Glomerular visceral epithelial cell (primary cell): ENCODE measurements around the gene PPIC.

ENCODE experiments used
- DNase-seq: peaks from one replicate; pipeline ENCODE4 v3.0.0-alpha.2; 2016; ENCODE audit errors: extremely low spot score

Gene PPIC

DNA sequence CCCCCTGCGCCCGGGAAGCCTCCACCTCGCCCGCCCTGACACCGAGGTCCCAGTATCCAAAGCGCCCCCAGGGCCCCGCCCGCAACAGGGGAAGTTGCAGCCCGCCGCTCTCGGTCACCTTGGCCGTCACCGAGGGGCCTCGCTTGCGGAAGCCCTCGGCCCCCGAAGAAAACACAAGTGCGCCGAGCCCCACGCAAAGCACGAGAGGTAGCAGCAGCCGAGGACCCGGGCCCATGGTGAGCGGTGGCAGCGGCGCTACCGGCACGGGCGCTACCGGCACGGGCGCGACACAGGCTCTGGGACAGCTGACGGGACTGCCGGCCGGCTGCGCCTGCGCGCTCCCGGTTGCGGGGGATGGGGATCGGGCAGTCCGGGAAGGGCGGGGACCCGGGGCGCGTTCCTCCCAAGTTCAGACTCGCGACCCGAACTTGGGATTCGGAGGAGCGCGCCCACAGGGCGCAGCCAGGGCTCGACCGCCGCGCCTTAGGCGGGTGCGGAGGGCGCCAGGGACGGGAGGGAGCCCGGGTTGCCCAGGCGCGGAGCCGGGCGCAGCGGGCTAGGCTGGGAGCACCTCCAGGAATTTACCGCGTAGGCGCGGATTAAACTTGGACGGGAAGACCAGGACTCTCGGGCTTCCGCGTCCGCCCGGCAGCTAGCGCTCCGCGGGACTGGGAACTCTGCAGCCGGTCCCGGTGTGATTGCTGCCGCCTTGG lies at the start of gene PPIC:
PPIC (minus strand) TSS at position 335 of the 713 bp plus-strand sequence; CDS start at position 235, 100 bp downstream.
- peak; percentile 86 for DNase-seq

GRCh38 chr5:123085638-123086286 lies 49.2 kb upstream of the PPIC start:
- DNase-seq = no peak

DNA sequence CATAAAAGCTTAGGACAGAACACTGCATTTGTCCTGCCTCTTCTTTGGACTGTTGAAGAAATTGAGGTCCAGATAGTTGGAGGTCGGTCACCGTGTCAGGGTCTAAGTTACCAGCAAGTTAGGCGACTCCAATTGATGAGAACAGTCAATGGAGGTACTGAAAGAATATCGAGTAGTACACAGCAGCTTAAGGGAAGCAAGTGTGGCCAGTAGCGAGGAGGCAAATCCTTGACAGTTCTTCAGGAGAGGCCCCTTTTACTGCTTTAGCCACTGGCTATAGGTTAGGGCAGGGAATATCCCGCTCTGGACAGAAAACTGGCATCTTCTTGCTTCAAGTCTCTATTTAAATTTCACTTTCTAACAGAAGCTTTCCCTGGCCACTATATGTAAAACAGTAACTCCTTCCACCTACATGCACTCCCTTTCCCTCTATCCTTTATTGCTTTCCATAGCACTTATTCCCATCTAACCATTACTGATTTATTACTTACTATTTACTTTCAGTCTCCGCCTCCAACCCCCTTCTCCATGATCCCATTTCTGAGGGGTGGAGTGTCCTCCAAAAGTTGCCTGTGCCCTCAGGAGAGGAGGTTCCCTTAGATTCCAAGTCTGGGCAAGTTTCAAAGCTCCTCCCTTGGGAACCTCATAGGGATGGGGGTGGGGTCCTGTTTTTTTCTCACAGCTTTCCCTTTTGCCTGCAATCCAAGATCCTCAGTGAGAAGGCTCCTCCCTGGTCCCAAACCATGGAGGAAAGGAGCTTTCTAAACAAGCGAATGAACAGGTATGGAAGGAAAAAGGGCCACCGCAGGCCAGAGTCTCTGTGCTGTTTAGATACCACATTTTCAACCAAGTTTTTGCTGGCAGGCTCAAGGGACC lies 48.4 kb upstream of the PPIC start:
- DNase-seq = no peak

- no peak for DNase-seq
Observed at GRCh38 chr5:123083298-123083697, 46.8 kb upstream of the PPIC start.

GRCh38 chr5:123080215-123080614 lies 43.7 kb upstream of the PPIC start:
- DNase-seq = no peak

DNA sequence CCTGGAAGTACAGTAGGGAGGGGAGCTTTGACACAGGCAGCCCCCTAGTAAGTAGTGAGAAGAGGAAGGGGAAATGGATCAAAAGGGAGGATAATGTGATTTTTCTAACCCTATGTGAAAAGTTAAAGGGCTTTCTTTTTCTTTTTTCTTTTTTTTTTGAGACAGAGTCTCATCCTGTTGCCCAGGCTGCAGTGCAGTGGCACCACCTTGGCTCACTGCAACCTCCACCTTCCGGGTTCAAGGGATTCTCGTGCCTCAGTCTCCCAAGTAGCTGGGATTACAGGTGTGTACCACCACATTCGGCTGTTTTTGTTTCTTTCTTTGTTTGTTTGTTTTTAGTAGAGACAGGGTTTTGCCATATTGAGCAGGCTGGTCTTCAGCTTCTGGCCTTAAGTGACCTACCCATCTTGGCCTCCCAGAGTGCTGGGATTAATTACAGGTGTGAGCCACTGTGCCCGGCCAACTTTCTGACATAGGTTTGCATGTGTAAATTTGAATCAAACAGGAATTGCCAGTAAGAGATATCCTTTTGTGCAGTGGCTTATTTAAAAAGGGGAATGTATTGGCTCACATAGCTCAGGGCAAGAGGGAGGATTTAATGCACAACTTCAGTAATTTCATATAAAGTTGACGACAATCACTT lies 39.1 kb upstream of the PPIC start:
- DNase-seq = no peak

DNA sequence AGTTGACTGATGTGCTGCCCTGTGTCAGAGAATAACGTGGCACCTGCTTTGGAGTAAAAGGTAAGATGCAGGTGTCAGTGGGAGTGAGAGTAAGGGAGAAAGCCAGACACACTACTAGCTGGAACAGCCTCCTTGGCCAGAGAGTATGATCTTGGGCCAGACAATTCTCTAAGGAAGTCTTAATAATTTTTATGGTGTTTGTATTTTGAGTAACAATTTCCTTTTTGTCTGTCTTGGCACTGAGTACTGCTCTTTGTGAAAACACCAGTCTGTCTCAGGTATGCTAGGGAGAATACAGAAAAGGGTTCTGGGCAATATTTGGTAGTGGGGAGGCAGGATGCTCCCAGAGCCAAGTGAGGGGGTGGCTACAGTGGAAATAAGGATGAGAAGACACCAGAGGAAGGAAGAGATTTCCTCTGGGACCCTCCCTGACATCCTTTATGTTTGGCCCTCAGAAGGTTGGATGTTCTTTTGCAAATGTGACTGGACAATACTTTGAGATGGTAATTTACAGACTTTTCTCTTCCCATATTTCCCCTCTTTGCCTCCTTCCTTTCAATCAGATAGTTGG lies 31.9 kb upstream of the PPIC start:
- DNase-seq = no peak

- no peak for DNase-seq
Observed at GRCh38 chr5:123066016-123066415, 29.5 kb upstream of the PPIC start.

DNA sequence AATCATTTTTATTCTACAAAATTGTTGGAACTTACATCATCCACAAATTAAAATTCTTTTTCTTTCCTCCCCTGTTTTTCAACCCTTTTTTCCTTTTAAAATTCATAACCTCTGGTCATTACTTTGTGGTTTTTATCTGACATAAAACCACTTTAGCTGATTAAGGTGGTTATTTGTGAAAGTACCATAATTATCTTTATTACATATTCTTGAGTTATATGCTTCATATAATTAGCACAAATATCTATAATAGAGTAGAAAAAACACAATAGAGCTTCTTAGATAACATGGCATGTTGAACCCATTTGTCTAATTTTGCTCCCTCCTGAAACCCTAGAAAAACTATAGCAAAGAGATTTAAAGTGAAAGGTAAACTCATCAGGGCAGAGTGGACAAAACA lies 22.9 kb upstream of the PPIC start:
- DNase-seq = no peak

DNA sequence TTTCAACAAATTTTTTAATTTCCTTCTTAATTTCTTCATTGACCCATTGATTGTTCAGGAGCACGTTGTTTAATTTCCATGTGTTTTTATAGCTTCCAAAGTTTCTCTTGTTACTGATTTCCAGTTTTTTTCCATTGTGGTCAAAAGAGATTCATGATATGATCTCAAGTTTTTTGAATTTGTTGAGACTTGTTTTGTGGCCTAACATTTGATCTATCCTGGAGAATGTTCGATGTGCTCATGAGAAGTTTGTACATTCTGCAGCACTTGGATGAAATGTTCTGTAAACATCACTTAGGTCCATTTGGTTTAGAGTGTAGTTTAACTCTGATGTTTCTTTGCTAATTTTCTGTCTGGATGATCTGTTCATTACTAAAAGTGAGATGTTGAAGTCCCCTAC lies 14.7 kb upstream of the PPIC start:
- DNase-seq = no peak

DNA sequence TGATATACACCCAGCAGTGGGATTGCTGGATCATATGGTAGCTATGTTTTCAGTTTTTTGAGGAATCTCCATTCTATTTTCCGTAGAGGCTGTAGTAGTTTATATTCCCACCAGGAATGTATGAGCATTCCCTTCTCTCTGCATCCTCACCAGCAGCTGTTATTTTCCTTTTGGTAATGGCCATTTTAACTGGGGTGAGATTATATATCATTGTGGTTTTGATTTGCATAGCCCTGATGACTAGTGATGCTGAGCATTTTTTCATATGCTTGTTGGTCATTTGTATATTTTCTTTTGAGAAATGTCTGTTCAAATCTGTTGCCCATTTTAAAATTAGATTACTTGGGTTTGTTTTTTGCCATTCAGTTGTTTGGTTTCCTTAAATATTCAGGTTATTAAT lies 11.2 kb upstream of the PPIC start:
- DNase-seq = no peak

DNA sequence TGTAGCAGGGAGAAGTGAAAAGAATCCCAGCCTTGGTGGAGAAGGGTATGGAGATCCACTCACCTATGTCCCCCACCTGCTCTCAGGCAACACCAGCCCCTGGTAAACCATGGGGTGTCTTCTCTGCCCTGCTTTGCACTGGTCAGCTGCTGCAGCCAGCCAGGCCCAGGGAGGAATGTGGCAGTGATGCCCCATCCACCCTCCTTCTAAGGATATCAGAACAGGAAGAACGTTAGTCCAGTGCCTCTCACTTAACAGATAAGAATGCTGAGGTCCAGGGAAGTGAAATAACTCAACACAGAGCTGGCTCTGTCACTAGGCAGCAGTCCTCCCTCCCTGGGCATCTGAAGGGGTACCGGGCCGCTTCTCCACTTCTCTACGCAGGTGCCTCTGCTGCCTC lies 9.7 kb upstream of the PPIC start:
- DNase-seq = no peak

DNA sequence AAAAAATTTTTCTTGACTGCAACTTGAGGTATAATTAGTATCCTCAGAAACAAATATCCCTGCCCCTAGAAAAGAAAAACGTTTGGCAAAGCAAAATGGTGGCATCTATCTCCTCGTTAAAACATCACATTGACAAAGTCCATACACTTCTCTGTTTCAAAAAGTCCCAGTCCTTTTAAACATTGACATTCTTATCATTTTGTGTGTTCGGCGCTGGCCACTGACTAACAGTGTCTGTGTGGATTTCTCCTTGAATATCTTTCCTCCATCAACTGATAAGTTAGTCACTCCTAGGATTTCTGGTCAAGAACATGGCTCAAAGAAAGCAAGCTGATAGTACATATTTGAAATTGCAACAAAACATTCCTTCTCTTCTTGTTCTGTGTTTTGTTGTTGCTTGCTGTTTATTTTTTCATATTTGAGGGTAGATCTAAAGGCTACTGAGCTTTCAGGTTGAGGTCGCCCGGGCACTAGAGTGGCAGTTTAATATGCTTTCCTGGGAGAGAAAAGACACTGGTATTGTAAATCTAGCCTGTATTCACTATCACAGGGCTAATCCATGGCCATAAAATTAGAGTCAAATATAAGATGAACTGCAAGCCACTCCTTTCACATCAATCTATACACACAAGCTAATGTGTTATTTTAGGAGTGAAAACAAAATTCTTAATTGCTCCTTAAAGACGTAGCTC lies 8.5 kb upstream of the PPIC start:
- no peak for DNase-seq

DNA sequence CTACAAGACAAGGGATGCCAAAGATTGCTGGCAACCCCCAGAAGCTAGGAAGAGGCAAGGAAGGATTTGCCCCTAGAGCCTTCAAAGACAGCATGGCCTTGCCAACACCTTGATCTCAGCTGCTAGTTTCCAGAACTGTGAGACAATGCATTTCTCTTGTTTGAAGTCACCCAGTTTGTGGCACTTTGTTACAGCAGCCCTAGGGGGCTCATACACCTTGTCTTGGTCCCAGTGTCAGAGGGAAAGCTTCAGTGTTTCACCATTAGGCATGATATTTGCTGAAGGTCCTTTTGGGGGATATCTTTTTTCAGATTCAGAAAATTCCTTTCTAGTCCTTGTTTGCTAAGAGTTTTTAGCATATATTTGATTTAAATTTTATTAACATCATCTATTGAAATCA lies 3.1 kb upstream of the PPIC start:
- no peak for DNase-seq

- no peak for DNase-seq
Observed at GRCh38 chr5:123037104-123037418, 536 bp upstream of the PPIC start.

DNA sequence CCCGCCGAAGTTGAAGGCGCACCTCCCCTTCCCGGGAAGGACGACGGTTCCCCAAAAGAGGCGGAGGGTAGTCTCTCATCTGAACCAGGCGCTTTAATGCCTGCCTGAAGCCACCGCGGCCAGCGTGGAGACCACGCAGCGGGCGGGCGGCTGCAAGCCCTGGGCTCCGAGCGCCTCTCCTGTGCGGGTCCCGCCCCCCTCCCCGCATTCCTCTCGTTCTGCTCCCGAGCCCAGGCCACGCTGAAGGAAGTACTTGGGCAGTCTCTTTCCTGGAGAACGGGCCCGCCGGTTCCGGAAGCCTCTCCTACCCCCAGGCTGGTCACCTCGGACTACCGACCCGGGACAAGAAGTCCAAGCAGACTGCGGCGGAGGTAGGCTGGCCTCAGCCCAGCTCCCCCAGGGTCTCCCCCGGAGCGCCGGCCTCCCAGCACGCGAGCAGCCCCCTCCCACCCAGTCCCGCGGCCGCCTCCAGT lies 571 bp downstream of the PPIC start:
- peak; percentile 73 for DNase-seq

DNA sequence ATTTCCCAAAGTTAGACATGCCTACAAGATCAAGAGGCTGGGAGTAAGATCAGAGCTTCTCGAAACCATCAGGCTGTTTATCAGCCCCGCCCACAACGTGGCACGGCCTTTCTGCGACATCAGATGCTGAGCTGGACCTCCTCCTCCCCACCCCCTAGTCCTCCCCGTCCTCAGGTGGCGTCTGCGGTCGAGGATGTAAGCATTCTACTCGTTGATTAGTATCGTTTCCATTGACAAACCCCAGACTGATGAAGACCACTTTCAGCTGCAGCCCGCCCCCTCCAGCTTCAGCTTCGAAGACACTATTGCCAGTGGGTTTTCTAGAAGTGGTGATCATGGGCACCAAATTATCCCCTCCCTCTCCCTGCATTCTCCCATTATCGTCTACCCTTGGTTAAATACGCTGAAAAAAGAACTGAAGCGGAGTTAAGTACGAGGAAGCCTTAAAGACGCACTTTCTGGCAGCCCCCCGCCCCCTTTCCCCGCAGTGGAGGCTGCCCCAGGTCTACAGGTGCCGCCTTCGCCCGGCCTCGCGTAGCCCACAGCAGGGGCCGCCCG lies 1.1 kb downstream of the PPIC start:
- peak; percentile 40 for DNase-seq

- DNase-seq = no peak
Observed at GRCh38 chr5:123033157-123033671, 3.3 kb downstream of the PPIC start.

DNA sequence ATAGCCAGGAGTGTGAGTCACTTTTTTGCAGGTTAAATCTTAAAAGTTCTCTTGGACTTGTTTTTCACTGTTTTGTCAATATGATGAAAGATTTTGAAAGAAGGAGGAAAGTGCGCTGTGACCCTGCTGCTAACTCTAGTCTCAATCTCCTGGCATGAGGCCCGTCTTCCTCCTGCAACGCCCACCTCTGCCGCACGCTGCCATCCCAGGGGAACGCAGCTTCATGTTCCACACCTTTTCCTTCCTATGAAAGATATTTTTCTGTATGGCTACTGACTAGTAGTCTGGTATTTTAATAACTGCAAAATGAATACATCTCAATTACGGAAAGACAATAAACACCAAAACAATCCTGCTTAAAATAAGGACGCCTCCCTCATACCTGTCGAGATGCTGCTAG lies 8.3 kb downstream of the PPIC start:
- DNase-seq = no peak

DNA sequence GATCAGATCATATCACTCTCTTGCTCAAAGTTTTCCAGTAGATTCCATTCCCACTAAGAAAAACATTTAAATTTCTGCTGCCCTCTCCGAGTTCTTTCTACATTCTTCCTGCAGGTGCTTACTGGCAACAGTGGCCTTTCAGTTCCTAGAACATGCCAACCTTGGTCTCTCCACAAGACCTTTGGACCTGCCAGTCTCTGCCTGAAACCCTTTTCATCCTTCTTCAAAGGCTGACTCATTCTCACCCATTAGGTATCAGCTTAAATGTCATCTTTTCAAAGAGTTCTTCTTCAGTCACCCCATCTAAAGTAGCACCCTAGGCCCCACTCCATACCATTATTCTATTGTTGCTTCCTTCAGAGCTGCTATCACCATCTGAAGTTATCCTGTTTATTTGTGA lies 21.8 kb downstream of the PPIC start:
- no peak for DNase-seq

DNA sequence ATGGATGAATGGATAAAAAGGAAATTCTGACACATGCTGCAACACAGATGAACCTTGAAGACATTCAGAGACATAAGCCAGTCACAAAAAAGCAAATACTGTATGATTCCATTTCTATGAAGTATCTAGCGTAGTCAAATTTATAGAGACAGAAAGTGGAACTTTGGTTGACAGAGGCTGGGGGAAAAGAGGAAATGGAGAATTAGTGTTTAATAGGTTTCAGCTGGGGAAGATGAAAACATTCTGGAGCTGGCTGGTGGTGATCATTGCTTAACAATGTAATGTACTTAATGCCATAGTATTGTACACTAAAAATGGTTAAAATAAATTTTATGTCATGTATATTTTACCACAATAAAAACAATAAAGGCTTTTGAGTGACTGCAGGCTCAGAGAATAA lies 24.2 kb downstream of the PPIC start:
- no peak for DNase-seq
